T-helper 1 cell (primary cell): Measurements from ENCODE around the gene BRD2.
"Not testable (repeated sequence)": the region's sequence is repeated elsewhere in the genome, so short reads cannot be mapped to it uniquely, and the experiment has no call there.

ENCODE experiments used
- DNase-seq, 5 donors: peaks; one replicate each; pipeline ENCODE4 v3.0.0-alpha.2; 2012 to 2020
- total RNA-seq, 4 donors: gene quantifications; one replicate each; lab custom pipeline; 2026; lab: John Stamatoyannopoulos, UW

BRD2 gene
- 1,036 to 1,423 (median 1,070) reads per million in 4 donors for total RNA-seq

DNA sequence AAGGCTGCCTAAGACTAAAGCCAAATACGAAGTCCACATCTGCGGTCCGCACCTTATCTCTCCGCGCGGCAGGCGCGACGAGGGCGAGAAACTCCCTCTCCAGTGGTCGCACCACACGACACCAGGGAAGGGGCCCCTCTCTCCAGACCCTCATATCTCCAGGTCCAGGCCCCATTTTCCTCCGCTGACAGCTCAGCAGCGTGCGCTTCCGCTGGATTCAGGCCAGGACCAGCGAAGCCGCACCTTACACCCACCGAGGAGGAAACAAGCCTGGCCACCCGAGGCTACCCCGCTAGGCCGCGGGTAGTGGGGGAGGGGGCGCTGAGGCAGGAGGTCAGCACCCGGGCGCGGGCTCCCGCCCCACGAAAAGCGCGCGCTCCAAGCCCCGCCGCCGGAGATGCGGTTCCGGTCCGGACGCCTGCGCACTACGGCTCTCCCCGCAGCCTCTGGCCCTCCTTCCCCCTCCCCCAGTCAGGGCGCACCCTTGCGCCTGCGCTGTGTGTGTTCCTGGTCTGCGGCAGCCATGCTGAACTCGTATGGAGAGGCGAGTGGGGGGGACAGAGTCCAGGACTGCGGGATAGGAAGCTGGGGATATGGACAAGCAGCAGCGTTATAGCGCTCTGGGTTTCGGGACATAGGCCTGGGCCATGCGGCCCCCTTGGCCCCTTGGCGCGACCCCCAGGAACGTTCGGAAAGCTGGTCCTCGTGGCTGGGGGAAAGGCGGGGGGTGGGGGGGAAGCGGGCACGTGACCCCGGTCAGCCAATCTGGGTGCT is at the start of gene BRD2:
Gene BRD2, plus strand, starts transcription at position 502 of the 774 bp plus-strand sequence. CDS start 4,305 bp downstream, outside the sequence.
- DNase-seq, result peak; percentile 94 to 98 (median 95)

DNA sequence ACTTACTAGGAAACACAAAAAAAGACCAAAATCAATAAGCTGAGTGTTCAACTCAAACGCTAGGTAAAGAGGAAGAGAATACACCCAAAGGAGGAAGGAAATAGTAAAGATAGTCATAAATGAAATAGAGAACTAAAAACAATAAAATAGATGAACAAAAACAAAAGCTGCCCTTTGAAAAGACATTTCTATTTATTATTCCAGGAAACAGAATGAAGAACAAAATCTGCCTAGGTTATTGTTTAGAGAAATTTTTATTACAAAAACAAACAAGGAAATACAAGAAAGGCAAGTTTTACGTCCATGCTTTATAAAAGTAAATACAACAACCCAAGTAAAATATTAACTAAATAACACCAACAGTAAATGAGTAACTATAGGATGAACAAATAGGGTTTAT is 47.7 kb upstream of the BRD2 start:
- no peak for DNase-seq

DNA sequence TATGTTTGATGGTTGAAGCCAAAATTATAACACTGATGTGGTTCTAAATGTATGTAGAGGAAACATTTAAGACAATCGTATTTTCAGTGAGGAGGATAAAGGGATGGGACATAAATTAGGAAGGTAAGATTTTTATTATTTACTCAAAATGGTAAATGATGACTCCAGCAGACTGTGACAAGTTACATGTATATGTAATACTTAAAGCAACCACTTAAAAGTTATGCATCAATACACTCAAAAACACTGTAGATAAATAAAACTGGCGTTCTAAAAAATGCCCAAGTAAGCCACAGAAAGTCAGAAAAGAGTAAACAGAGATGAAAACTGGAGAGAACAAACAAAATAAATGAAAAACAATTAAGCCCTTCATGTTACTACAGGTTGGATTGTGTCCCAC is 46.3 kb upstream of the BRD2 start:
- no peak for DNase-seq

DNA sequence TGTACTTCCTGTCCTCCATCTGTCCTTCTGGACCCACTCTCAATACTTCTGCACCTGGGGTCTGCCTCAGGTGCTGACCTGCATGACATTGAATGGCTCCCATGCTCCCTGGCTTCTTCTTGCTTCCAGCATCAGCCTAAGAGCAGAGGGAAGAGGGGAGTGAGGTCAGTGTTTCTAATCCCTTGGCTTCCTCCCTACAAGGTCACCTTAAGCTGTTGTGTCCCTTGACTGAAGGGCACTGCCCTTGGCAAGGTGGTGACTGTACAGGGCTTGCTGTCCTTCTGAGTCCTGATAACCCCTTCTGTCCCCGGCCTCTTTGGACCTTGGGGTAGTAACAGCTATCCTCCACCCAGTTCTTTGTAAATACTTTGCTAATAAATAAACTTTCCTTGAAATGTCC is 37.2 kb upstream of the BRD2 start:
- DNase-seq, result no peak

DNA sequence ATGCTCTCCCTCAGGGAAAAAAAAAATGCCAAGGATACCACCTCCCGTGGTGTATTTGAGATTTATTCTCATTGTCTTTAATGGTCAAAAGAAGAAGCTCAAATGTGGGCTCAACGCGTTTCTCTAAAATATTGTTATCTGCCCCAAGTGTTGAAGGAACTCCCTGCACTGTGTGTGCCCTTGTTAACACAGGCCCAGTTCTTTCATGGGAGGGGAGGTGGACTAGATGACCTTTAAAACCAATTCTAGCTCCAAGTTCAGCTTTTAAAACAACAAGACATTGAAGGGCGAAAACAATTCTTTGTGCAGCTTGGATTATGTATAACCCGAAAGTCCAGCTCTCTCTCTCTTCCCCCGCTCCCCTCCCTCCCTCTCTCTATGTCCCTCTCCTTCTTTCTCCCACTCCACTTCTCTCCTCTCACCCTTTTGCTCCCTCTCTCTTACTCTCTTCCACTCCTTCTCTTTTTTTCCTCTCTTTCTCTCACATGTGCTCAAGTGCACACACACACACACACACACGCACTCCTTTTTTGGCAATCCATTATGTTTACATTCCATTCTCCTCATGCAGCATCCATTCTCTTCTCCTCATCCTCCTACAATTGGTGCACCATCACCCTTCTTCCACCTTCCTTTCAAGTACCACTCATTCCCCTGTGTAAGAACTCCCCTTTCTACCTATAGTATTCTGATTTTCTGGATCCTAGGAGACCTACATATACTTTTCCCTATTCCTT is 36.1 kb upstream of the BRD2 start:
- no peak for DNase-seq

DNA sequence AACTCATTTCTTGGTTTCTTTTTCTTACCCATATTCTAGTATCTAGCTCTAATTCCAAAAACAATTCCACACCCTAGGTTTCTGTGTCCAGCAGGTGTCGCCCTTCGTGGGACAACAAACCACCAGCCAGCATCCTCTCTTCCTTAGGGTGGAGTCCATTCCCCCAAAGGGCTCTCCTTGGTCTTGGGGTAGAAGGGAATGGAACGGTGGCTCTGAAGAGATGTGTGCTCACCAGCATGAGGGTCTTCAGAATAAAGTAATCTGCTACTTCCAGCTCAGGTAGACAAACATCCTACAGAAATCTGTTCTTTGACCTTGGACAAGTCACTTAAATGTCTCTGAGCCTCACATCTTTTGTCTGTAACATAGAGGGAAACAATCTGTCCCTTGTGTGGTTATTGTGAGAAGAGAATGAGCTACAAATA is 34.7 kb upstream of the BRD2 start:
- peak; percentile 45 to 74 (median 65) for DNase-seq

DNA sequence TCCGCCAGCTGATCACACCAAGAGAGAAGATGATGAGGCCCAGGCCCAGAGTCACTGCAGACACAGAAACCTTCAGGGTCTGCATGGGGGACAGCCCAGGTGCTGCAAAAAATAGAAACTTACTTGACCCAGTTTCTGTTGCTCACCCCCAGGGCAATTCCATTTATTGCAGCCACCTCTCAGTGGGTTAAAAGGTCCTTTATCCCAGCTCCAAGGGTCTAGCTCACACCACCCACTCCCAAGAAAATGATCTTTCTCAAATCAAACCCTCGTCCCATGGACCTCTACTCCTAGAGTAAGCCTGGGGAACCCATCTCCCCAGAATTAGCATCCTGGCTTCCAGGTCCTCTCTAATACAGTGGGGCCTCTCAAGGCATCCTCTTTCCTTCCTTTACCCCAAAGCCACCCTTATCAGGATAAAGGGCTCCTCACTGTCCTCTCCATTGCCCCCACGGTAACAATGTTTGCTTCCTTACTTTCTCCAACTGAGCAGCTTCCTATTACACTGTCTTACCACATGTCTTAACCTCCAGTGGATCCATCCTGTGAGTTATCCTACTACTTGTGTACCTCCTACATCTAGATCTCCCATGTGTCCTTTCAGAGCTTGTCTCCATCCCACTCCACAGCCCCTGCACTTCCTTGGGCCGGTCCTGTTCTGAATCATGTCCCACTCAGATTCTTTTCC is 32.7 kb upstream of the BRD2 start:
- no peak for DNase-seq

DNA sequence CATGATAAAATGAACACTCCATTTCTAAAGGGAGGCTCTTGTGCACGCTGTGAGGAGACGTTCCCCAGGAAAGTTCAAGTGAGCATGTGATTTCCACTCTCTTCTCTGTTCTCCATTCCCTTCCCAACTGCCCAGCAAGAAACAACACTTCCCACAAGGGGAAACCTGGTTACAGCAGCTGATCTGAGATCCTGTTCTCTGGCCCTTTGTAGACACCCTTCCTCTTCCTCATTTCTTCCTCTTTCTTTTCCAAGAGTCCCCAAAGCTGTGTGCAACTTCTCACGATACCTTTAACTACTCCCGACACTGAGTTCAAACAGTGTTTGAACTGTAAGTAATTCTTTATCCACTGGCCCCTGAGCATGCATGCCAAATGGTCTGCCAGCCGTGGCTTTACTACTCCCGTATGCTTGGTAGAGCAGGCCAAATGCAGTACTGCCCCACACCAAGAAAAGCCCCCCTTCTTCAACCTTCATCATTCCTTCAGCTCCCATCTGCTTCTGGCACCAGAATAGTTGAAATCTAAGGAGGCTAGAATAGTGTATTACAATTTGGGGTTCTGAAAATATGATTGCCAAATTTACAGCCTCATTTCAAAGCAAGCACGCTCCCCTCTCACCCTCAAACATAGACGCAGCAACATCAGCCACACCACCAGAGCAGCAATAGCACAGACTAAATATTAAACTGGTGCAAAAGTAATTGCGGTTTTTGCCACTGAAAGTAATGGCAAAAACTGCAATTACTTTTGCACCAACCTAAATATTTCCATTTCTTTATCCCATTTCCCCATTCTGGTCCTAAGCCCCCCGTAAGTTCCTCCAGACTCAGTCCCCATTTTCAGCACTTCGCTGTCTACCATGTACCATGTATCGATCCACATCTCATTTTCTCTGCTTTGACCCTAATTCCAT is 31.9 kb upstream of the BRD2 start:
- DNase-seq, result no peak

DNA sequence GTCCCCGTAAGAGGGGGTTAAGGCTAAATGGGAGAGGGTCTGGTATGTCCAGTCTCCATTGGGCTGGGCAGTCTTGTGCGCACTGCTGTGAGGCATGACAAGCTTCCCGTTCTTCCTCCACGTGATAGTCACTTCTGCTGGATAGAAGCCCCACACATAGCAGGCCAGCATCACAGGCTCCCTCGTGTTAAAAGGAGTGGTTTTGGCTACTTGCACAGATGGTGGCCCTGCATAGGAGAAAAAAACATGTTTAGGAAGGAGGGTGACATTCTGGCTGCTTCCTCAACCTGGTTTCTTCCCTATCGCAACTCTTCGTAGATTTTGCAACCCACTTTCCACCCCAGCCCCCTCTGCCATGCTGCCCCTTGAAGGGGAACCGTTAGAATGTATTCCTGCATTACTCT is 31.2 kb upstream of the BRD2 start:
- no peak for DNase-seq

DNA sequence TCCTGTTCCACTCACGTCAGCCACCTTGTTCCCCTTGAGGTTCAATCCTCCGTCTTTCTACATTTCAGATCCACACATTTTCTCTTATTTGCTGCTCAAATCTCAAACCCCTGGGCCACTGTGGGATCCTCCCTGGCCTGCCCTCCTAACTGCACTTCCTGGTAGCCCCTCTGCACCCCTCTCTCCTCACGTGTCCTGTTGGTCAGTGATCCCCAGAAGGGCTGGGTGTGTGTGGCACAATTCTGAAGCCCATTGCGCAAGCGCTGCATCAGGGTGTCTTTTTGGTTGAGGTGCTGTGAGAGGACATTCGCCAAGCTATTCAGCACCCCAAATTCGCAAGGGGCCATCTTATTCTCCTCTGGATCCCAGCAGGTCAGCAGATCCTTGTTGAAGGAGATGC is 29.9 kb upstream of the BRD2 start:
- no peak for DNase-seq

DNA sequence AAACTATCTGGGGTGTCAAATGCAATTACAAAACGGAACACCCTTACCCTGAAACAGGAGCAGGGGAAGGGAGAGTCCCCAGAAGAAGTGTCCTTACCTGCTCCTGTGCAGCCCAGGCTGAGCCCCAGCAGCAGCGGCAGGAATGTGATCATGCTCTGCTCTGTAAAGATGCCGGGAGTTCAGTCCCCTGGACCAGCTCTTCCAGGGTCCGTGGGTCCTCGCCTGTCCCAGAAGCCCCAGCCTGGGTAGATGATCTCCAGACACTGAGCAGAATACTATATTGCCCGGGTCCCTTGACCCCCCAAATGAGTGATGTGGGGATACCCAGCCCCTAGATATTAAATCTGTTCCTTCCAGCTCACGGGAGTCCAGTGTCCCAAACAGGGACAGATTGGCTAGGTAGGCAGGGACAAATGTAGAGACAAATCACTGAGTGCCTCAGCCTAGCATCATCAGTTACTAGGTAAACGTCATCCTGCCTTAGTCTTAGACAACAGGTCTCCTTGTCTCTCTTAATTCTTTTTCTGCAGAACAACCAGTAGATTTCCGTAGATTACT is 27.7 kb upstream of the BRD2 start, which contains the start of gene HLA-DMB:
Gene HLA-DMB, minus strand, starts transcription at position 373 of the 558 bp plus-strand sequence. Its CDS starts 221 bp downstream, at position 152.
- peak in 4 of 5 donors; percentile 19 to 87 (median 41) for DNase-seq

DNA sequence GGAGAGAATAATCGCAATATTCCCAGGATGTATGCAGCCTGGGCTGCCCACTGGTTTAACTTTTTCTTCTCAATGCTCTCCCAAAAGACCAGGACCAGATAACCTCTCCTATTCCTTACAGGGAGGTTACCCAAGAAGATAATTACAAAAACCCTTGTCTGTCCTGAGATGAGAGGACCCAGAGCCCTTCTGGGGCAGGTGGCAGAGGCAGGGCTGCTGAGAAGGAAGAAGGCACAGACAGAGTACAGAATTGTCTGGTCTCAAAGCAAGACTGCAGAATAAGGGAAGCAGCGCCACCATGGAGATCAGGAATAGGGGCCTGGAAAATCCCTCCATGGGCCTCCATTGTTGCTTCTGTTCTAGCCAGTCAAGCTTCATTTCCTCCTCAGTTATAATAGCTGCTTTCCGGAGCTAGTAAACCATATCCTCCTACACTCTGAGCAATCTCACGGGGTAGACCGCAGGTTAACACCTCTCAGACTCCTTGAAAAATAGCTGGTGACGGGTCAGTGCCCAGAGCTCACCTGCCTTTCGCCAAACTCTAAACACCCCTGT is 27.1 kb upstream of the BRD2 start:
- peak in 4 of 5 donors; percentile 17 to 80 (median 32) for DNase-seq

DNA sequence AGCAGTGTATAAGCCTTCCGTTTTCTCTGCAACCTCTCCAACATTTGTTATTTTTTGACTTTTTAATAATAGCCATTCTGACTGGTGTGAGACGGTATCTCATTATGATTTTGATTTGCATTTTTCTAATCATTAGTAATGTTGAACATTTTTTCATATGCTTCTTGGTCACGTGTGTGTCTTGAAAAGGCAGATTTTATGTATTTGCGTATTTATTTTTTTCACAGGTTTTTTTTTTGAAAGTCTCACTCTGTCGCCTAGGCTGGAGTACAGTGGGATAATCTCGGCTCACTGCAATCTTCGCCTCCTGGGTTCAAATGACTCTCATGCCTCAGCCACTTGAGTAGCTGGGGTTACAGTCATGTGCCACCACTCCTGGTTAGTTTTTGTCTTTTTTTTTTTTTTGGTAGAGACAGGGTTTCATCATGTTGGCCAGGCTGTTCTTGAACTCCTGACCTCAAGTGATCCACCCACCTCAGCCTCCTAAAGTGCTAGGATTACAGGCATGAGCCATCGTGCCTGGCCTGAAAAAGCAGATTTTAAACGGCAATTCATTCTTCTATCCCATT is 25.8 kb upstream of the BRD2 start:
- not testable (repeated sequence) for DNase-seq

DNA sequence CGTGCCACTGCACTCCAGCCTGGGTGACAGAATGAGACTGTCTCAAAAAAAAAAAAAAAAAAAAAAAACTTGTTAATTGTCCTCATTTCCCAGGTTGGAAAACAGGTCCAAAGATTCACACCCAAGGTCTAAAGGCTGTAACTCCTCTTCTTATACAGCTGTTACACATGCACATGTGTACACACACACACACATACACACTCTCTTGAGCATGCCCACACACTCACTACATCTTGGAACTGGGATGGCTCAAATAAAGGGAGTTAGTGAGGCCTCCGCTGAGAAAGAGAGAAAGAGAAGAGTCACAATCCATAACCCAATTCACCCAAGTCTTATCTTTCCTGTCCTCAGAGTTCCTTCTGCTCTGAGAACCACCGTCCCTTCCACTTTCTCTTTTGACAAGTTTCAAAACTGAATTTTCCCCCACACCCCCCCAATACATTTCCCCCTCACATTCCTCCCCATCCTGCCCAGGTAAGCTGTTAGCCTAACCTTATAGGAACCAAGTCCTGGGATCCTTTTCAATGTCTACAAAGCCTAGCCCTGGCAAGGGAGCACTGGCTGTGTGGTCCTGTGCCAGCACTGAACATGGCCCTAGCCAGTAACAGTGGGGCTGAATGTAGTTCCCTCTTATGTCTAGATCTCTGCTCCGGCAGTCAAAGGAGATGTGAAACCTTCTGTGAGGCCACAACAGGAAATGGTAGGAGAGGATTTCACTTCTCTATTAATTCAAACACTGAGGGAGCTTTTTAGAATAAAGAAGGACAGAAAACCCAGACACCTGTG is 24.3 kb upstream of the BRD2 start:
- DNase-seq, result peak in 3 of 5 donors; percentile 8 to 61 (median 27)

DNA sequence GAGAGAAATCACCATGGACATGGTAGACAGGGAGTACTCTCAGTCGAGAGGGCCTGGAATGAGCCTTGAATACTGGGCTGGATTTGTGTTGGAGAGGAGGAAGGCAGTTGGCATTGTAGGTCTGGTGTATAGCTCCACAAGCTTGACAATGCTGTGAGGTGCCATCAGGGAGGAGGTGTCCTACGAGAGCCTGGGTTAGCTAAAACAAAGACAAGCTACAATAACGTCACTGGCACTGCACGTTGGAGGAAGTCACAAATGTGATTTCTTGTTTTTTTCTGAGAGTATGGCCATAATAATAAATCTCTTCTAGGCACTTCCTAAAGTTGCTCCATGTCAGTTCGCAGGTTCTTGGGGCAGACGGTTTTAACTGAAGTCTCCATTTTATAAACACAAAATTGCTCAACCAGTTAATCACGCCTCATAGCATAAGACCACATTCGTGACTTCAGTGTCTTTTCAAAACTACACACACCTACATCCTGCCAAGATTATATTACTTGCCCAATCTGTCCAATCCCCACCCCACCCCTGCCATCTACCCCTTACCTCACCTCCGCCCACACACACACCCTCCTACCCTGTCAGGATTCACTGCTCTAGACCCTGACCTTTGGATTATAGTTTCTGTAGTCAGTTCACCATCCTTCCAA is 23.2 kb upstream of the BRD2 start:
- DNase-seq, result peak in 1 of 5 donors; percentile 37

DNA sequence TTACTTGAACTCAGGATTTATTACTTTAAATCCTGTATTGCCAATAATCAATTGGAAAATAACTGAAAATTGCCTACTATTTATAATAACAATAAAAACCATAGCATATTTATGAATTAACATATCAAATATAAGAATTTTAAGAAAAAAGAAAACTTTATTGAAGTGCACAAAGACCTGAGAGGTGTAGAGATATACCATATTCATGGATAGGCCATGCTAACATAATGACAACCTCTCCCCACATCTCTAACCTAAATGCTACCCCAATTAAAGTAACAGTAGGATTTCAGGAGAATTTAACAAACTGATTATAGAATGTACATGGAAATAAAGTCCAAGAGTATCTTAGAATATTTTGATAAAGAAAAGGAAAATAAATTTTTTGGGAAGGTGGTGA is 22.4 kb upstream of the BRD2 start:
- DNase-seq, result no peak

DNA sequence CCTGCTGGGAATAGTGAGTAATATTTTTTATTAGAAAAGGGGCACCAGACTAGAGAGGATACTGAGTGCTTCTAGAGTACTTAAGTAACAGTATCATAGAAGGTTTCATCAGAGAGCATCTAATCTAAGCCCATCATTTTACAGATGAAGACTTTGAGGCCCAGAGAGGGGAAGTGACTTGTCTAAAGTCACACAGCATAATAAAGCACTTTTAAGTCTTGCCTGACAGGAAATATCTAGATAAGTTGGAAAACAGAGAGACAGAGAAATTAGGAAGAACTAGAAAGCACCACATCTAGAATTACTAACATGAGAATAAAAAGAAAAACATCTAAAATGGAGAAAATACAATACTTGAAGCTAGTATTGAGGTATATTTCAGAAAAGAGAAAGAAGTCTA is 21.5 kb upstream of the BRD2 start:
- no peak for DNase-seq

DNA sequence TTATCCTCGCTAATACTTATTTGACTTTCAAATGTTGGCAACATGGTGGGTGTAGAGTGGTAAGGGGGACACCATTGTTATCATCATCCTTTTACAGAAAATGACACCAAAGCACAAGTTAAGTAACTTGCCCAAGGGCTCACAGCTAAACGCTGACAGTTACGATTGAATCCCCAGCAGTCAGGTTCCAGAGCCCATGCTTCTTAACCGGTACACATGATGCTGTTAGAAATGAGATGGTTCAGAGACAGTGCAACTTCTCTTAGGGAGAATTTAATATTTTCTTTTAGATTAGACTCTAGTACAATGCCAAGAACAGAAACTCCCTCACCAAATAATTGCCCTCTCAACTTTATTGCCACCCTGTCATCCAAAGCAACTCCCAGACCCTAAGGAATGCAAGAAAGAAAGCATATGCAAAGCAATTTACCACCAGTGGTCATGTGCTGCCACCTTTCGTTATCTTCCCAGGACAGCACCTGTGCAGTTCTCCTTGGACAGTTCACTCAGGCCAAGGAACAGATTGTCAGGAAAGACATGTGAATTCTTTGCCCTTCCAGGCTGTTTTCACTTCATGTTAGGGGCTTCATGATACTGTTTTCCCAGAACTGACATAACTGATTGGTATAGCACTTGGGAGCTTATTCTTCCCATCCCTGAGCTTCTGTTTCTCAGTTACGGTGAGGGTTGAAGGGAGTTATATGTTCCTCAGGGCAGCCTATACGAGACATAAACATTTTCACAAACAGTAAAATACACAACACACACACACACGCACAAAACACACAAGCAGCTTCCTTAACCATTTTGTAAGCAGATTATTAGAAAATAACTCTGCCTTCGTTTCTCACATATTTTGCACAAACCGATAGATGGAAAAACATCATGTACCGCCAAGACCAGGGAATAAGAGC is 20.6 kb upstream of the BRD2 start:
- peak in 3 of 5 donors; percentile 12 to 41 (median 40) for DNase-seq
